ENCODE data around the gene EVC. TPM values are rescaled to one million over a fixed set of nuclear protein-coding genes. Genes with fewer than 3 reads are reported as not detected.

The EVC gene
- total RNA-seq, 3 donors from 2014 or later = 1.9 to 24.2 (median 4.6) TPM

DNA sequence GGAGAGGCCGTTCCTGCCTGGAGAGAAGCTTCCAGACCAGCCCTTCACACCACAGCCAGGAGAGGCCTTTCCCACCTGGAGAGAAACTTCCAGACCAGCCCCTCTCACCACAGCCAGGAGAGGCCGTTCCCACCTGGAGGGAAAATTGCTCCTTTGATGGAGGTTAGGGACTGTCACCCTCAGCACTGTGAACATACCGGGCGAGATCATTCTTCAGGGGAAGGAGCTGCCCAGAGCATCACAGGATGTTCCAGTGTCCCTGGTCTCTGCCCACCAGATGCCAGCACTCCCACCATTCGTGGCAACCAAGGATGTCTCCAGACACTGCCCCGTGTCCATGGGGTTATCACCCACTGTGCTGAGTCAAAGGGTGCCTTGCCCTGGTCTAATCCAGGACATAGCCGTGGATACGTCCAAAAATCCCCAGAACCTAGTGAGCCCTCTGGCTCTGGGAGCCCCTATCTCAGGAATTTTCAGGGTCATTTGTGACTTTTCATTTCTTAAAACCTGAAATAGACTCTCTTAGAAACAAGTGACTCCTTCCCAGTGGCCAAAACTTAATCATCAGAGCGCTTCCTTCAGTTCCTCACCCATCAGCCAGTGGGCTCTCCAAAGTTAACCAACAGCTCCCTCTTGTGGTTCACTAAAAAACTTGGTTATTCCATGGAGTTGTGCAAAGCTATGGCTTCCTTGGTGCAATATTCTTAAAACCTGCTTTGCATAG is 101.7 kb downstream of the EVC start:
- Histone ChIP-seq H3K36me3 (ENCODE audit: low read depth) (no peaks in the 10 kb centered on the region), H3K4me1 (ENCODE audit: low read depth) (no peaks in the 10 kb centered on the region)

DNA sequence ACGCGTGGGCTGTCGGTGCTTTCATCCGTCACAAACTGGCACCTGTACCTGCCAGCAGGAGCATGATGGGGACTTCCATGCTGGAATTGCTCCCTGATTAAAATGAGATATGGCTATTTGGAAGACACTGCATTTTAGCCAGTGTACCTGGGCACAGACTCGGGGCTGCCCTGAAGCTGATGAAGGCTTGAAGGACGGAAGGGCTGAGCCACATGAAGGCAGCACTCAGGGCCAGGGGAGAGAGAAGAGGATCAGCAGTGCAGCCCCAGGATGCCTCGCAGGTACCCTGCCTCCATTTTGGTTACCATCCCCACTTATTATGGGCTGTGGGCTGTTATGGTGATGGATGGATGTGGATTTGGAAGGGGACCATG is 102.9 kb downstream of the EVC start:
- intact Hi-C loops (cut with DNase I, micrococcal nuclease) = no loop called here
- no peak overlapping the region for H3K4me3 ChIP-seq
- ATAC-seq (no peak), DNase-seq (no peak)
- H3K9me3 ChIP-seq = no peaks in the 10 kb centered on the region
- H3K4me1 ChIP-seq (ENCODE audit: low read depth) = no peaks in the 10 kb centered on the region
- no peak for TF ChIP-seq CTCF (IDR thresholded peaks at IDR 0.05)
- no peaks in the 10 kb centered on the region for H3K36me3 ChIP-seq (ENCODE audit: low read depth)

More for the DNA sequence above, 101.7 kb downstream of the EVC start:
- DNase-seq = peak in 1 of 3 donors; percentile 11
- intact Hi-C loops (cut with DNase I, micrococcal nuclease) = no loop called here
- no peaks in the 10 kb centered on the region for H3K9me3 ChIP-seq
- peak; percentile 51 for ATAC-seq
- peak; percentile 28 for TF ChIP-seq CTCF (IDR thresholded peaks at IDR 0.05)
- H3K4me3 ChIP-seq = no peak overlapping the region

- DNase-seq = no peak
- Histone ChIP-seq H3K9me3 (no peaks in the 10 kb centered on the region), H3K4me1 (ENCODE audit: low read depth) (no peaks in the 10 kb centered on the region), H3K4me3 (no peak overlapping the region), H3K36me3 (ENCODE audit: low read depth) (no peaks in the 10 kb centered on the region)
- TF ChIP-seq CTCF (IDR thresholded peaks at IDR 0.05) = no peak
- intact Hi-C loops (cut with DNase I, micrococcal nuclease) = no loop called here
- ATAC-seq = no peak
These were observed 103.4 kb downstream of the EVC start for GRCh38 chr4:5814421-5814820.

- intact Hi-C loops (cut with DNase I, micrococcal nuclease) = no loop called here
- TF ChIP-seq CTCF (IDR thresholded peaks at IDR 0.05) = no peak
- Histone ChIP-seq H3K4me3 (no peak overlapping the region), H3K9me3 (no peaks in the 10 kb centered on the region), H3K4me1 (ENCODE audit: low read depth) (no peaks in the 10 kb centered on the region), H3K36me3 (ENCODE audit: low read depth) (no peaks in the 10 kb centered on the region)
- ATAC-seq (no peak), DNase-seq (no peak)
These were observed 104.6 kb downstream of the EVC start for GRCh38 chr4:5815641-5816040.

DNA sequence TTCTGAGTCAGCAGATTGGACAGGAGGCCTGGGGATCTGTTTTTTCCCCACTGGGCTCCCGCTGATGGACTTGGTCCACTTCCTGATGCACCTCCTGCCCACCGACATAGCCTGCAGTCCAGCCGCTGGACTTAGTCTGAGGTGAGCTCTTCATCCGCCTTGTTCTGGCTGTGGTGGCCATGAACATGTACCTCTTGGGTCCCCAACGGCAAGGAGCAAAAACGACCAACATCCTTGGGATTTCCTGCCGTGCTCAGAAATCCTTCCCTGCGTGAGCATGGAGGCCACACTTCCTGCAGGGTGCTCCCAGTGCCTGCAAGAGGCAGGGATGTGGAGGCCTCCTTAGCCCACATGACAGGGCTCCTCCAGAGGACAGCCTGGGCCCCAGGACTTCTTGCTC is 105.1 kb downstream of the EVC start:
- H3K9me3 ChIP-seq = no peaks in the 10 kb centered on the region
- H3K4me1 ChIP-seq (ENCODE audit: low read depth) = no peaks in the 10 kb centered on the region
- DNase-seq (no peak), ATAC-seq (no peak)
- H3K4me3 ChIP-seq = no peak overlapping the region
- no peaks in the 10 kb centered on the region for H3K36me3 ChIP-seq (ENCODE audit: low read depth)
- no peak for TF ChIP-seq CTCF (IDR thresholded peaks at IDR 0.05)
- intact Hi-C loops (cut with DNase I, micrococcal nuclease) = no loop called here
